HTR-8/SVneo (cell line): ENCODE results near the gene CWH43.
"Not testable (repeated sequence)": the region's sequence is repeated elsewhere in the genome, so short reads cannot be mapped to it uniquely, and the experiment has no call there.

ENCODE experiments used
- DNase-seq: peaks from one replicate; pipeline ENCODE4 v3.0.0; 2011; ENCODE audit warnings: low spot score, mixed read lengths; ENCODE audit not compliant: insufficient read length
- FAIRE-seq: peaks from 2 replicates; lab custom pipeline; 2011; peaks lifted over from hg19 to GRCh38; lab: Jason Lieb, UNC

The CWH43 gene

GRCh38 chr4:49092608-49093135 lies 106.6 kb downstream of the CWH43 start:
- not testable (repeated sequence) for DNase-seq, FAIRE-seq

- FAIRE-seq, DNase-seq: not testable (repeated sequence)
These were observed 110.1 kb downstream of the CWH43 start for GRCh38 chr4:49096215-49096614.

GRCh38 chr4:49096627-49097026 lies 110.6 kb downstream of the CWH43 start:
- DNase-seq, FAIRE-seq: not testable (repeated sequence)

- not testable (repeated sequence) for FAIRE-seq
These were observed 111.0 kb downstream of the CWH43 start for GRCh38 chr4:49097071-49097470.

GRCh38 chr4:49097505-49097904 lies 111.4 kb downstream of the CWH43 start:
- DNase-seq, FAIRE-seq: not testable (repeated sequence)

More at GRCh38 chr4:49097071-49097470, 111.0 kb downstream of the CWH43 start:
- DNase-seq, result not testable (repeated sequence)

GRCh38 chr4:49098034-49098759 lies 112.1 kb downstream of the CWH43 start:
- DNase-seq, FAIRE-seq: not testable (repeated sequence)

- FAIRE-seq, DNase-seq: not testable (repeated sequence)
These were observed 113.9 kb downstream of the CWH43 start for GRCh38 chr4:49099831-49100444.

- not testable (repeated sequence) for DNase-seq, FAIRE-seq
These were observed 116.3 kb downstream of the CWH43 start for GRCh38 chr4:49102344-49102898.

- DNase-seq, FAIRE-seq: not testable (repeated sequence)
These were observed 117.5 kb downstream of the CWH43 start for GRCh38 chr4:49103436-49104136.

GRCh38 chr4:49104231-49104930 lies 118.3 kb downstream of the CWH43 start:
- not testable (repeated sequence) for DNase-seq, FAIRE-seq

- not testable (repeated sequence) for FAIRE-seq, DNase-seq
These were observed 119.3 kb downstream of the CWH43 start for GRCh38 chr4:49105248-49105904.

GRCh38 chr4:49107262-49107661 lies 121.2 kb downstream of the CWH43 start:
- FAIRE-seq, DNase-seq: not testable (repeated sequence)

GRCh38 chr4:49108183-49108978 lies 122.3 kb downstream of the CWH43 start:
- DNase-seq, FAIRE-seq: not testable (repeated sequence)

- not testable (repeated sequence) for FAIRE-seq, DNase-seq
These were observed 123.6 kb downstream of the CWH43 start for GRCh38 chr4:49109567-49110166.

GRCh38 chr4:49110579-49110978 lies 124.5 kb downstream of the CWH43 start:
- not testable (repeated sequence) for DNase-seq, FAIRE-seq
